ENCODE measurements around the gene TVP23B. TPM values are rescaled to one million over a fixed set of nuclear protein-coding genes. Genes with fewer than 3 reads are reported as not detected.

The TVP23B gene
- total RNA-seq, 1 experiment from 2014 or later, result 46.6 TPM

Other genes starting within 250 kb of the TVP23B start
- gene TBC1D28, start 136.8 kb upstream of the TVP23B start, total RNA-seq (2014; rRNA removed; shearing (Covaris generic)), result not detected in 2 replicates
- 1.8 and 4.0 TPM in 2 replicates for gene FOXO3B, start 98.9 kb upstream of the TVP23B start, total RNA-seq (2014; rRNA removed; shearing (Covaris generic))
- gene FBXW10, start 37.1 kb upstream of the TVP23B start, total RNA-seq (2014; rRNA removed; shearing (Covaris generic)), result not detected in 2 replicates
- gene PRPSAP2, start 76.9 kb downstream of the TVP23B start, total RNA-seq (2014; rRNA removed; shearing (Covaris generic)), result 101 and 137 TPM in 2 replicates
- not detected in 2 replicates for gene SLC5A10, start 171.0 kb downstream of the TVP23B start, total RNA-seq (2014; rRNA removed; shearing (Covaris generic))
- gene FAM83G, start 223.6 kb downstream of the TVP23B start, total RNA-seq (2014; rRNA removed; shearing (Covaris generic)), result 10.2 and 16.7 TPM in 2 replicates

All from G401 (cell line).